Neutrophil (primary cell): ENCODE measurements around the gene WDFY3.

Experiments used
- H3K27ac ChIP-seq: fragments of 200-600 bp; sonication (generic); 2 replicates; pipeline ENCODE4 v1.5.1; 2016; ENCODE audit warnings: mild to moderate bottlenecking, moderate library complexity
- H3K27me3 ChIP-seq: fragments of 200-600 bp; sonication (generic); 2 replicates; pipeline ENCODE4 v1.6.0; 2016; ENCODE audit warnings: mild to moderate bottlenecking
- H3K36me3 ChIP-seq: fragments of 200-600 bp; sonication (generic); 2 replicates; pipeline ENCODE4 v1.5.1; 2017
- H3K4me1 ChIP-seq, 2 experiments: fragments of 200-600 bp in 1 of 2; sonication (generic) in 1 of 2; 1 replicate in 1 of 2; 2 replicates in 1 of 2; pipeline versions ENCODE4 v1.5.1 to v1.6.1; 2013 to 2016; ENCODE audit warnings: low read depth in 1 of 2, low read length in 1 of 2, mild to moderate bottlenecking in 1 of 2, moderate library complexity in 1 of 2; ENCODE audit not compliant: control insufficient read depth in 1 of 2, insufficient read depth in 1 of 2
- H3K4me3 ChIP-seq, 2 experiments: fragments of 200-600 bp in 1 of 2; sonication (generic) in 1 of 2; 1 replicate in 1 of 2; 2 replicates in 1 of 2; pipeline ENCODE4 v1.5.1; 2013 to 2016; ENCODE audit warnings: low read depth in 1 of 2, low read length in 1 of 2, mild to moderate bottlenecking in 1 of 2, moderate library complexity in 1 of 2
- H3K9me3 ChIP-seq: fragments of 200-600 bp; sonication (generic); 2 replicates; pipeline ENCODE4 v1.5.1; 2016
- CTCF ChIP-seq: fragments of 200-600 bp; sonication (generic); IDR thresholded peaks from 2 replicates; pipeline ENCODE4 v1.5.1; 2016; ENCODE audit warnings: antibody characterized with exemption

WDFY3 gene

GRCh38 chr4:84678976-84679744 is 287.3 kb downstream of the WDFY3 start:
- H3K36me3 ChIP-seq, result peaks cover 100% of the 10 kb centered on the region
- H3K9me3 ChIP-seq, result no peaks in the 10 kb centered on the region
- no peak overlapping the region for H3K27ac ChIP-seq
- no peaks in the 10 kb centered on the region for H3K27me3 ChIP-seq
- H3K4me1 ChIP-seq, result no peaks in the 10 kb centered on the region
- no peak overlapping the region for H3K4me3 ChIP-seq
- TF ChIP-seq CTCF, result no peak

DNA sequence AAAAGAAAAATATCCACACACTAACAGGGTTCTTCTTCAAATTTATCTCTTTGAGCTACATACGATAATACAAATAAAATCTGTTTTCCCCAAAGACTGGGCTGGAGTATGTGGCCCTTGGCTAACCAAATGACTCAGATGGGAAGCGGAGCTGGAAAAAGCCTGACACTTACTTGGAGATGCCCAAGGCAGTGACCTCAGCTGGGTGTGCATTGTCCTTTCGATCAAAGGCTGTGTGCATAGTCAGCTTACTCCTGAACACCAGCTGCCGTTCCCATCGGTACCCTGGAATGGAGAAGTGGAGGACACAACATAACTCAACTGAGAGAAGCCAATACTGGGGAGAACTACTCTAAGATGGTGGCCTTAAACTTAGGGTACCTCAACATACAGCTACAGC is 288.5 kb downstream of the WDFY3 start:
- no peak overlapping the region for H3K27ac ChIP-seq
- no peak for TF ChIP-seq CTCF
- H3K36me3 ChIP-seq, result peaks cover 100% of the 10 kb centered on the region

GRCh38 chr4:84677093-84677492 is 289.4 kb downstream of the WDFY3 start:
- H3K4me1 ChIP-seq, result no peaks in the 10 kb centered on the region
- no peak for TF ChIP-seq CTCF
- peaks cover 100% of the 10 kb centered on the region for H3K36me3 ChIP-seq
- no peak overlapping the region for H3K27ac ChIP-seq
- H3K9me3 ChIP-seq, result no peaks in the 10 kb centered on the region
- no peak overlapping the region for H3K4me3 ChIP-seq
- H3K27me3 ChIP-seq, result no peaks in the 10 kb centered on the region

More for the DNA sequence above, 288.5 kb downstream of the WDFY3 start:
- Histone ChIP-seq H3K27me3 (no peaks in the 10 kb centered on the region), H3K4me1 (no peaks in the 10 kb centered on the region), H3K9me3 (no peaks in the 10 kb centered on the region), H3K4me3 (no peak overlapping the region)

GRCh38 chr4:84673475-84674240 is 292.8 kb downstream of the WDFY3 start:
- Histone ChIP-seq H3K27me3 (no peaks in the 10 kb centered on the region), H3K27ac (no peak overlapping the region), H3K9me3 (no peaks in the 10 kb centered on the region), H3K4me1 (no peaks in the 10 kb centered on the region), H3K36me3 (peaks cover 100% of the 10 kb centered on the region), H3K4me3 (no peak overlapping the region)
- TF ChIP-seq CTCF, result no peak

- H3K4me3 ChIP-seq, result no peak overlapping the region
- no peak for TF ChIP-seq CTCF
These were observed 294.3 kb downstream of the WDFY3 start for GRCh38 chr4:84672177-84672576.

More at GRCh38 chr4:84672177-84672576, 294.3 kb downstream of the WDFY3 start:
- Histone ChIP-seq H3K27ac (no peak overlapping the region), H3K27me3 (no peaks in the 10 kb centered on the region), H3K9me3 (no peaks in the 10 kb centered on the region), H3K36me3 (peaks cover 95% of the 10 kb centered on the region), H3K4me1 (no peaks in the 10 kb centered on the region)
